Measurements from ENCODE around the gene PCDH15.

Gene PCDH15

GRCh38 chr10:54130394-54130793 lies 670.6 kb downstream of the PCDH15 start:
- DNase-seq (ENCODE audit: low spot score): no peak

DNA sequence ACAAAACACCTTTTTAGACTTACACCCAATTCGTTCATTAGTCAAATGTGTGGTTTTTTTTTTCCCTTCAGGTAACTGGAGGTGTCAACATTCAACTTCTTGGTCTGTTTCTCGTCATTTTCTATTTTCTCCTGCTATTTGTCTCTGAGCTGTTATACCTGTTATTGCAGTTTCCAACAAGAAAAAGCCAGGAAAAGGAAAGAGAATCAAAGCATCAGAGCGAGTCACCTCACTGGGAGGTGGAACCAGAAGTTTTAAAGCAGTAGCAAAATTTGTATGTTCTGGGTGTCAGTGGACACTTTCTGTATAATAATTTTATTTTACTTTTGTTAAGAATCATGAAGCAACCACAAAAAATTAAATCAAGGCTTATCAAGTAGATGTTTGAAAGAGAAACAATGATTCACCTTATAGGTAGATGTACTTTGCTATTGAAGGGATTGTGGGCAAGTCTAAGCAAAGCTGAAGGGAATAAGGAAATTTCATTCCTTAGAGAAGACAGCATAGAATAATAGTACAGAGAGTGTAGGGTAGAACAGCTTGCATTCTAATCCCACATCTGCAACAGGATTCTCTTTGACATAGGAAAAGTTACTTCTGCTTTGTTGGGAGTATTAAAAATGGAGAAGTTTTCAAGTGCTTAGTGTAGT lies 675.8 kb downstream of the PCDH15 start:
- no peak for DNase-seq (ENCODE audit: low spot score)

DNA sequence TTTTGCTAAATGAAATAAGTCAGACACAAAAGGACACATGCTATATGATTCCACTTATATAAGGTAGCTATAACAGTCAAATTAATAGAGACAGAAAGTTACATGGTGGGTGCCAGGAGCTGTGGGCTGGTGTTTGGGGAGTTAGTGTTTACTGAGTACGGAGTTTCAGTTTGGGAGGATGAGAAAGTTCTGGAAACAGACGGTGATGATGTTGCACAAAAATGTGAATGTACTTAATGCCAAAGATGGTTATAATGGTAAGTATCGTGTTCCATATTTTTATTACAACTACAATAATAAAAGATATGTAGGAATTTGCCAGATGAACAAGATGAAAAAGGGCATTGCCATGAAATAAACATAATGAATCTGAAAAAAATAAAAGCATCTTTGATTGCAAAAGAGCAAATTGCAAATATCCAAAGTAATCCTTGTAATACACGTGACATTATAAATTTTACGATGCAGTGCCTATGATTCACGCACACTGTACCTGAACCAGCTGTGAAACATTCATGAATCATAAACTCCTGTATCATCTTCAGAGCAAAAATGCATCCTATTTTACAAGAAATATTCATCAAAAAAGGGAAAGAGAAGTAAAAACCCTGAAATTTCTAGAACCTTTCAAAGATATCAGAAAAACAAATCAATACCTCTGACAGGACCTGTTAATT lies 676.7 kb downstream of the PCDH15 start:
- DNase-seq (ENCODE audit: low spot score): no peak

GRCh38 chr10:54120806-54121205 lies 680.2 kb downstream of the PCDH15 start:
- no peak for DNase-seq (ENCODE audit: low spot score)

- DNase-seq (ENCODE audit: low spot score): no peak
These were observed 692.1 kb downstream of the PCDH15 start for GRCh38 chr10:54108961-54109360.

- DNase-seq (ENCODE audit: low spot score): no peak
These were observed 704.1 kb downstream of the PCDH15 start for GRCh38 chr10:54096892-54097291.

GRCh38 chr10:54094321-54094720 lies 706.7 kb downstream of the PCDH15 start:
- DNase-seq (ENCODE audit: low spot score): peak; percentile 7

DNA sequence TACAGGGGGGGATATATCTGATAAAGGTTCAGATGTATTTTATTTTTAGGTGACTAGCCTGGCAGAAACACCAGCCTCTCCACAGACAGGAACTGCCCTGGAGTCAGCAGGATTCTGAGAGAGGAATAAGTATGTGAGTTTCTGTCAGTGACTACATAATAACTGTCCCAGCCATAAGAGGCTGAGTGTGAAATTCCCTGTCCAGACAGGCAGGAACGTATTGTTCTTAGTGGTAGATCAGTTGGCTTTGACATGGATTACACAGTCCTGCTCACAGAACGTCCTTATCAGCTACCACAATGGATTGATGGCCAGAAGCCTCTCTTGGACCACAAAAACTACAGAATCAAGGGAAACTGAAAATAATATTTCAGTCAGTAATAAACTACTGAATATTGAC lies 709.8 kb downstream of the PCDH15 start:
- no peak for DNase-seq (ENCODE audit: low spot score)

GRCh38 chr10:54081950-54082349 lies 719.1 kb downstream of the PCDH15 start:
- DNase-seq (ENCODE audit: low spot score): no peak

GRCh38 chr10:54067361-54067760 lies 733.7 kb downstream of the PCDH15 start:
- no peak for DNase-seq (ENCODE audit: low spot score)

GRCh38 chr10:54066646-54067045 lies 734.4 kb downstream of the PCDH15 start:
- DNase-seq (ENCODE audit: low spot score): no peak

DNA sequence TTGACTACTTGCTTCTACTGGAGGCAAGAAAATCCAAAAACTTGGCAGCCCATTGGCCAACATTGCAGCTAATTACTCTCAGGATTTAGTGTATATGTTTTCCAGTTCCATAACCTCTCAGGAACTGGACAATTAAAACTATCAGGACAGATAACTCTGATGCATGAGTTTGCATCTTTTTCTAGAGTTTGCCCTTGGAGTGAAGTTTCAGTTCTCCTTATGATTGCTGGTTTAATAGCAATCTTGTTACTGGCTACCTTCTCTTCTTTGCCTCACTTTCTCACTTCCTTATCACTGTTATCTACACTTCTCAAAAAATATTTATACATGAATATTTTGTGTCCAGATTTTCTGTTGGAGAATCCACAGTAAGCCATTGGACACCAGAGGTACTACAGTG lies 735.9 kb downstream of the PCDH15 start:
- DNase-seq (ENCODE audit: low spot score): no peak

DNA sequence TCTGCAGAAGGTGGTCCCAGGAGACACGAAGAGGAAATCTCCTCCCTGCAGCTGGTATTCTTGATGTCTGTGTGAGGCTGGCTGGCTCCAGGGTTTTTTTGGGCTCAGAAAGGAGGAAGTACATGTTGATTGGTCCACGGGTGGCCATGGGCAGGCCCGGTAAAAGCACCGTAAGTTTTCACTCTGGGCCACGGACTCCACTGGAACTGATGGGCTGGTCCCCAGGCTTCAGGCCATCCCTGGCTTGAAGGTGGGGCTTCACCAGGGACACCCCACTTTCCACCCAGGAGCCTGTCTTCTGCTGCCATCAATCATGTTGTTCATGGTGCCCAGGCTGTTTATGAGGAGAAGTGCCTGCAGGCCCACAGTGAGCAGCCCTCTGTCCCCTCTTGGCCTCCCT lies 736.8 kb downstream of the PCDH15 start:
- no peak for DNase-seq (ENCODE audit: low spot score)

- DNase-seq (ENCODE audit: low spot score): peak; percentile 13
These were observed 737.5 kb downstream of the PCDH15 start for GRCh38 chr10:54063514-54063913.

GRCh38 chr10:54060572-54060971 lies 740.5 kb downstream of the PCDH15 start:
- no peak for DNase-seq (ENCODE audit: low spot score)

- DNase-seq (ENCODE audit: low spot score): no peak
These were observed 743.7 kb downstream of the PCDH15 start for GRCh38 chr10:54057357-54057756.

- no peak for DNase-seq (ENCODE audit: low spot score)
These were observed 774.7 kb downstream of the PCDH15 start for GRCh38 chr10:54026340-54026739.

GRCh38 chr10:54011117-54011516 lies 789.9 kb downstream of the PCDH15 start:
- no peak for DNase-seq (ENCODE audit: low spot score)

DNA sequence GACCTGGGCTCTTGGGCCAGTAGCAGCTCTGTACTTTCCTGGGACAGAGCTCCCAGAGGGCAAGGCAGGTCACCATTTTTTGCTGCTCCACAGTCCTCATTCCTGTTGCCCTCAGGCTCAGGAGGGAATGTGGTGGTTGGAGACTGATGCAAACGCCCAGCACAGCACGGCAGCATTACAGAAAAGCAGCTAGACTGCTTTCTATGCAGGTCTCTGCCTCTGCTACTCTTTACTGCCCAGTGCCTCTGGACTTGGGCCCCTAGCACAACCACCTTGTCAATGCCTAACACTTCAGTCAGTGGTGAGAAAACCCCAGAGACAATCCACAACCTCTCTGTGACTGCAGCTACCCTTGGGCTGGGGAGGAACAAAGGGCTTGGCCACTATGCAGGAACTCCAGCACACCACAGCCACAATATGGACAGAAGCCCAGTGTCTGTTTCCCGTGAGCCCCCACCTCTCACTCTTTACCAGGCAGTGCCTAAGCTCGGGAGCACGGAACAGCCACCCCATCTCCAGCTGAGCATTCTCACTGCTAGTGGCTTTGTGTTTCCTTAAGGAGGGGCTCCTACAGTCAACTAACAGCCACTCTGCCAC lies 790.6 kb downstream of the PCDH15 start:
- no peak for DNase-seq (ENCODE audit: low spot score)

- DNase-seq (ENCODE audit: low spot score): no peak
These were observed 791.4 kb downstream of the PCDH15 start for GRCh38 chr10:54009672-54010071.

GRCh38 chr10:54002077-54002476 lies 799.0 kb downstream of the PCDH15 start:
- no peak for DNase-seq (ENCODE audit: low spot score)

DNA sequence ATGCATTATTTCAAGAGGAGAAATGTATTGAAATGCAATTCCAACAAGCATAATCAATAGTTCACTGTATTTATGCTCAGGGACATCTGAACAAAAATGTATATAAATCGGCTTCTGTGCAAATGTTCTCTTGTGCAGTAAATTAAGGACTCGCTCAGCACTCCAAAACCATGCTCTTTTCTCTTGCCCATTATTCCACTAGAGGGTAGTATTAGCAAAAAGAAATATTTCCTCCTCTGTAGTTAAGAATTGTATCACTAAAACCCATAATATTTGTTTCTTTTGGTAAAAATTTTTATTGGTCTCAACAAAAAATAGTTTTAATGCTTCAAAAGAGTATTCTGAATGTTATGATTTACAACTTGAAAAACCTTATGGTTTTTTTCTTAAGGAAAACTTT lies 803.1 kb downstream of the PCDH15 start:
- peak; percentile 9 for DNase-seq (ENCODE audit: low spot score)

DNA sequence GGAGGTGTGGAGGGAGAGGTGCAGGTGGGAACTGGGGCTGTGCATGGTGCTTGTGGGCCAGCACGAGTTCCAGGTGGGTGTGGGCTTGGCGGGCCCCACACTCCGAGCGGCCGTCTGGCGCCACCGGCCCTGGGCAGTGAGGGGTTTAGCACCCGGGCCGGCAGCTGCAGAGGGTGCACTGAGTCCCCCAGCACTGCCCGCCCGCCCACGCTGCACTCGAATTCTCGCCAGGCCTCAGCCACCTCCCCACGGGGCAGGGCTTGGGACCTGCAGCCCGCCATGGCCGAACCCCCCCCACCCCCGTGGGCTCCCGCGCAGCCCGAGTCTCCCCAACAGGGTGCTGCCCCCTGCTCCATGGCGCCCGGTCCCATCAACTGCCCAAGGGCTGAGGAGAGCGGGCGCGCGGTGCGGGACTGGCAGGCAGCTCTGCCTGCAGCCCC lies 810.2 kb downstream of the PCDH15 start:
- no peak for DNase-seq (ENCODE audit: low spot score)

DNA sequence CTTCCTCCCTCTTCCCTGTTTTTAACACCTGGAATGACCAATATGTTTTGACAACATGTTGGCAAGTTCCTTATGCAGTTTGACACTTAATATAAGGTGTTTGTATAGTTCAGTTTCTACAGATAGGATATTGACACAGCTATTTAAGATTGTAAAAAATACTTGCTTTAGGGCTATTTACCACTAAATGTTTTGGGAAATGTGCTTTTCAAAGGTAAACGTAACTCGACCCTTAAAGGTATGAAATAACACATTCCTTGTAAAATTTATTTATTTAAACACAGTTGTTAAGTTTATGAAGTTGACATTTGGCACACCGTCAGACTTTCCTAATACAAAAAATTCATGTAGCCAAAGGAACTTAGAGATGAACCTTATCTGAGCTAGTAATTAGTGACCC lies 817.6 kb downstream of the PCDH15 start:
- no peak for DNase-seq (ENCODE audit: low spot score)
